Mesenchymal stem cell (in vitro differentiated cells and primary cell): ENCODE results near the gene PIEZO1.

Experiments
- DNase-seq: peaks from one replicate; pipeline ENCODE4 v3.0.0-alpha.2; 2013
- H2AFZ ChIP-seq: one replicate; pipeline ENCODE4 v1.6.1; 2013; ENCODE audit warnings: low read depth, mild to moderate bottlenecking, control low read depth, inconsistent platforms, low read length, moderate library complexity
- H2AK5ac ChIP-seq: 2 replicates; pipeline ENCODE4 v1.6.1; 2013; ENCODE audit warnings: low read length, moderate library complexity, mild to moderate bottlenecking, inconsistent platforms; ENCODE audit not compliant: severe bottlenecking
- H2BK120ac ChIP-seq: one replicate; pipeline ENCODE4 v1.6.1; 2013; ENCODE audit warnings: low read depth, mild to moderate bottlenecking, inconsistent platforms, low read length, moderate library complexity
- H2BK12ac ChIP-seq, 2 experiments: one replicate each; pipeline ENCODE4 v1.6.1; 2013; ENCODE audit warnings: inconsistent platforms in 2 of 2, low read length in 2 of 2, mild to moderate bottlenecking in 2 of 2, moderate library complexity in 2 of 2, control low read depth in 1 of 2
- H2BK15ac ChIP-seq: one replicate; pipeline ENCODE4 v1.6.1; 2013; ENCODE audit warnings: mild to moderate bottlenecking, low read depth, inconsistent platforms; ENCODE audit not compliant: poor library complexity, severe bottlenecking
- H2BK5ac ChIP-seq: 2 replicates; pipeline ENCODE4 v1.6.1; 2013; ENCODE audit warnings: low read depth, mild to moderate bottlenecking, low read length, control low read depth, inconsistent platforms; ENCODE audit not compliant: poor library complexity, severe bottlenecking
- H3K14ac ChIP-seq, 2 experiments: one replicate each; pipeline ENCODE4 v1.6.1; 2013; ENCODE audit warnings: inconsistent platforms in 2 of 2, low read length in 2 of 2, control low read depth in 1 of 2, mild to moderate bottlenecking in 1 of 2, moderate library complexity in 1 of 2
- H3K18ac ChIP-seq, 2 experiments: one replicate each; pipeline ENCODE4 v1.6.1; 2013; ENCODE audit warnings: inconsistent platforms in 2 of 2, low read length in 2 of 2, control low read depth in 1 of 2, low read depth in 1 of 2, mild to moderate bottlenecking in 1 of 2
- H3K23ac ChIP-seq, 2 experiments: one replicate each; pipeline ENCODE4 v1.6.1; 2013; ENCODE audit warnings: inconsistent platforms in 2 of 2, low read length in 2 of 2, mild to moderate bottlenecking in 2 of 2, moderate library complexity in 2 of 2, control low read depth in 1 of 2
- H3K27ac ChIP-seq: 2 replicates; pipeline ENCODE4 v1.5.1; 2013; ENCODE audit warnings: mild to moderate bottlenecking, moderate library complexity, low read length, control low read depth, inconsistent platforms; ENCODE audit not compliant: poor library complexity, severe bottlenecking
- H3K27me3 ChIP-seq, 2 experiments: 2 replicates each; pipeline versions ENCODE4 v1.6.1 to v1.7.0; 2013; ENCODE audit warnings: low read length in 2 of 2, mild to moderate bottlenecking in 2 of 2, moderate library complexity in 2 of 2, control low read depth in 1 of 2, inconsistent platforms in 1 of 2; ENCODE audit not compliant: control insufficient read depth in 1 of 2, insufficient read depth in 1 of 2
- H3K36me3 ChIP-seq, 2 experiments: 2 replicates each; pipeline versions ENCODE4 v1.6.1 to v1.7.0; 2013; ENCODE audit warnings: low read length in 2 of 2, control low read depth in 1 of 2, inconsistent platforms in 1 of 2, low read depth in 1 of 2, mild to moderate bottlenecking in 1 of 2; ENCODE audit not compliant: insufficient read depth in 2 of 2, control insufficient read depth in 1 of 2
- H3K4ac ChIP-seq, 2 experiments: one replicate each; pipeline ENCODE4 v1.6.1; 2013; ENCODE audit warnings: inconsistent platforms in 2 of 2, low read length in 2 of 2, mild to moderate bottlenecking in 2 of 2, moderate library complexity in 2 of 2, control low read depth in 1 of 2, low read depth in 1 of 2
- H3K4me1 ChIP-seq: 2 replicates; pipeline ENCODE4 v1.6.1; 2013; ENCODE audit warnings: low read depth, low read length, control low read depth; ENCODE audit not compliant: control insufficient read depth, insufficient read depth
- H3K4me2 ChIP-seq: 2 replicates; pipeline ENCODE4 v1.6.1; 2013; ENCODE audit warnings: low read length, mild to moderate bottlenecking, inconsistent platforms; ENCODE audit not compliant: poor library complexity, severe bottlenecking
- H3K4me3 ChIP-seq, 2 experiments: 2 replicates each; pipeline versions ENCODE4 v1.5.1 to v1.7.0; 2013; ENCODE audit warnings: low read length in 2 of 2, mild to moderate bottlenecking in 2 of 2, control low read depth in 1 of 2, low read depth in 1 of 2; ENCODE audit not compliant: insufficient read depth in 1 of 2
- H3K79me1 ChIP-seq: replicated peaks from 2 replicates; pipeline ENCODE4 v1.6.1; 2013; ENCODE audit warnings: mild to moderate bottlenecking, control low read depth, low read length, inconsistent platforms; ENCODE audit not compliant: poor library complexity, severe bottlenecking
- H3K9ac ChIP-seq: 2 replicates; pipeline ENCODE4 v1.7.0; 2013; ENCODE audit warnings: mild to moderate bottlenecking, low read length, moderate library complexity
- H3K9me3 ChIP-seq: 2 replicates; pipeline ENCODE4 v1.7.0; 2013; ENCODE audit warnings: mild to moderate bottlenecking, low read length; ENCODE audit not compliant: control insufficient read depth
- H4K8ac ChIP-seq: one replicate; pipeline ENCODE4 v1.6.1; 2013; ENCODE audit warnings: inconsistent platforms, mild to moderate bottlenecking, low read length, moderate library complexity
- H4K91ac ChIP-seq: one replicate; pipeline ENCODE4 v1.6.1; 2013; ENCODE audit warnings: mild to moderate bottlenecking, low read length, inconsistent platforms
- WGBS: methylation state at CpG from one replicate; pipeline ENCODE4 v1.1.7; 2013; ENCODE audit warnings: mixed read lengths; 5-methylcytosine and 5-hydroxymethylcytosine counted together

The PIEZO1 gene

DNA sequence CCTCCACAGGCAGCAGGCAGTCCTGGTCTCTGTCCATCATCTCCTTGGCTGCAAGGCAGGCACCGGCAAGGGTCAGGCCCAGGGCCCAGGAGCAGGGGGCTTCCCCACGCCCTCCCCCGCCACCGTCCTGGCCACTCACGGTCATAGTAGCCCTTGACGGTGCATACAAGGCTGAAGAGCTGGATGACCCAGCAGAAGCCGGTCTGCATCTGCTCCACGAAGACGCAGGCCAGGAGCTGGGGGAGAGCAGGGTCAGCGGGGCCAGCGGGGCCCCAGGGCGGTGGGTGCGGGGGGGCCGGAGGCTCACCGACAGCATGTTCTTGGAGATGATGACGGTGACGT, 58.6 kb downstream of the PIEZO1 start:
- no peak overlapping the region for H2BK15ac ChIP-seq
- H2AFZ ChIP-seq: no peak overlapping the region
- H3K23ac ChIP-seq: no peak overlapping the region
- H4K8ac ChIP-seq: no peak overlapping the region
- H2BK12ac ChIP-seq: no peak overlapping the region
- H2BK5ac ChIP-seq: no peak overlapping the region
- H4K91ac ChIP-seq: no peak overlapping the region
- peaks cover 19% of the 10 kb centered on the region for H3K4me1 ChIP-seq
- no peak for DNase-seq
- H2AK5ac ChIP-seq: no peak overlapping the region
- WGBS: 91% methylated on average over 16 of the region's 17 CpGs
- no peak overlapping the region for H3K4ac ChIP-seq
- no peak overlapping the region for H3K4me2 ChIP-seq
- no peak overlapping the region for H3K18ac ChIP-seq
- no peak overlapping the region for H2BK120ac ChIP-seq
- no peaks in the 10 kb centered on the region for H3K9me3 ChIP-seq
- H3K14ac ChIP-seq: no peak overlapping the region
- H3K4me3 ChIP-seq: no peak overlapping the region
- no peak overlapping the region for H3K9ac ChIP-seq
- peaks cover 72 to 83% of the 10 kb centered on the region in 2 experiments for H3K36me3 ChIP-seq
- H3K27ac ChIP-seq: no peak overlapping the region
- H3K27me3 ChIP-seq: no peaks in the 10 kb centered on the region
- H3K79me1 ChIP-seq: peaks cover 5% of the 10 kb centered on the region

GRCh38 chr16:88725609-88726407, 59.2 kb downstream of the PIEZO1 start:
- H3K14ac ChIP-seq: no peak overlapping the region
- H3K4me1 ChIP-seq: peaks cover 13% of the 10 kb centered on the region
- no peak overlapping the region for H2BK15ac ChIP-seq
- no peaks in the 10 kb centered on the region for H3K27me3 ChIP-seq
- no peak overlapping the region for H2BK120ac ChIP-seq
- H2BK5ac ChIP-seq: no peak overlapping the region
- H3K9me3 ChIP-seq: no peaks in the 10 kb centered on the region
- no peak overlapping the region for H4K8ac ChIP-seq
- no peak for DNase-seq
- H3K4me3 ChIP-seq: no peak overlapping the region
- WGBS: 95% methylated on average over 32 of the region's 32 CpGs
- peaks cover 5% of the 10 kb centered on the region for H3K79me1 ChIP-seq
- no peak overlapping the region for H2BK12ac ChIP-seq
- H3K23ac ChIP-seq: no peak overlapping the region
- peaks cover 72 to 83% of the 10 kb centered on the region in 2 experiments for H3K36me3 ChIP-seq
- H3K9ac ChIP-seq: no peak overlapping the region
- H2AFZ ChIP-seq: no peak overlapping the region
- H4K91ac ChIP-seq: no peak overlapping the region
- no peak overlapping the region for H3K27ac ChIP-seq
- no peak overlapping the region for H3K4me2 ChIP-seq
- H3K18ac ChIP-seq: no peak overlapping the region
- H3K4ac ChIP-seq: no peak overlapping the region
- no peak overlapping the region for H2AK5ac ChIP-seq

DNA sequence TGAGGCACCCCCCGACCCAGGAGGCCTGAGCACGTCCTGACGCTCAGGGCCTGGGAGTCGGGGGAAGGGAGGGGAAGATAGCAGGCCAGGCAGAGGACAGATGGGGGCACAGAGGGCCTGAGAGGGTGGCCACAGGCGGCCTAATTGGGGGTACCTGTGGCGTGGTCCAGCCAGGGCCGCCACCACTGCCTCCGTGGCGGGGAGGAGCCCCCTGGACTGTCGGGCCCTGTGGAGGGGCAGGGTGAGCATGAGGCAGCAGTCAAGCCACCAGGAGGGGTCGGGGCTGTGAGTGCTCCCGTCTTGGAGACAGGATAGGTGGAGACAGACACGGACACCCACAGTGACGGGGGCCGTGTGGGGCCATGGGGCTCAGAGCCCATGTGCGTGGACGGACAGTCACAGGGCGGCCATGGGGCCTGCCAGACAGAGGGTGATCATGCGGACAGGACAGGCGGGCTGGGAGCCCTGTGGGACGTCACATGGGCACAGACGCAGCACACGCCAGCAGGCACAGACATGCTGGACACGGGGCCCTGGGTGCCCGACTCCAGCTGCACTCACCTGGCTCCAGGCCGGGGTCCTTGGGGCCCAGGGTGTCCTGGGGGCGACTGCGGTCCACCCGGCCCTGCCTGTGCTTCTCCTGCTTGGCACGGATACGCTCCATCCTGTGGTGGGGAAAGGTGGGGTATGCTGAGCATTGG, 60.0 kb downstream of the PIEZO1 start:
- Histone ChIP-seq H3K18ac (no peak overlapping the region), H2AFZ (no peak overlapping the region), H3K36me3 (peaks cover 74 to 85% of the 10 kb centered on the region in 2 experiments), H3K9me3 (no peaks in the 10 kb centered on the region), H3K23ac (no peak overlapping the region), H3K4me3 (no peak overlapping the region), H4K91ac (no peak overlapping the region), H3K4ac (no peak overlapping the region), H2AK5ac (no peak overlapping the region), H3K4me1 (peaks cover 12% of the 10 kb centered on the region), H4K8ac (no peak overlapping the region), H3K9ac (no peak overlapping the region), H2BK15ac (peak overlapping the region; percentile 31), H2BK5ac (no peak overlapping the region), H3K27ac (no peak overlapping the region), H2BK12ac (no peak overlapping the region), H2BK120ac (no peak overlapping the region), H3K14ac (no peak overlapping the region), H3K4me2 (no peak overlapping the region), H3K27me3 (no peaks in the 10 kb centered on the region), H3K79me1 (peaks cover 6% of the 10 kb centered on the region)
- no peak for DNase-seq
- 94% methylated on average over 31 of the region's 31 CpGs for WGBS

DNA sequence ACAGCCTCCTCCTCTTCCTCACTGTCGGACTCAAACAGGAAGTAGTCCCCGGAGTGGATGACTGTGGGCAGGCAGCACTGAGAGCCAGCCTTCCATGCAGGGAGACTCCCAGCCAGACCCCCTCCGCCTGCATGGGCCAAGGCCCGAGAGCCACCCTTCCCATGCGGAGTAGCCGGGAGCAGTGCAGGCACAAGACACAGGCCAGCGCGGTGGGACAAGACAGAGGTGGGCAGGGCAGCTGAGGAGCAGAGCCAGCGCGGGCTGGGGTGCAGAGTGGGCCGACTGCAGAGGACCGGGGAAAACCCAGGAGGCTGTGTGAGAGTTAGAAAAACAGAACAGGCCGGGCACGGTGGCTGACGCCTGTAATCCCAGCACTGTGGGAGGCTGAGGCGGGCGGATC, 61.1 kb downstream of the PIEZO1 start:
- H4K8ac ChIP-seq: no peak overlapping the region
- H4K91ac ChIP-seq: no peak overlapping the region
- H3K4me2 ChIP-seq: no peak overlapping the region
- no peak overlapping the region for H2AFZ ChIP-seq
- no peaks in the 10 kb centered on the region for H3K9me3 ChIP-seq
- peaks cover 6% of the 10 kb centered on the region for H3K79me1 ChIP-seq
- H3K4ac ChIP-seq: no peak overlapping the region
- no peak overlapping the region for H2AK5ac ChIP-seq
- H3K9ac ChIP-seq: no peak overlapping the region
- no peak overlapping the region for H3K27ac ChIP-seq
- H3K14ac ChIP-seq: no peak overlapping the region
- no peaks in the 10 kb centered on the region for H3K27me3 ChIP-seq
- H2BK120ac ChIP-seq: no peak overlapping the region
- H3K18ac ChIP-seq: no peak overlapping the region
- WGBS: 98% methylated on average over 14 of the region's 17 CpGs
- DNase-seq: no peak
- H2BK15ac ChIP-seq: no peak overlapping the region
- H3K36me3 ChIP-seq: peaks cover 85 to 92% of the 10 kb centered on the region in 2 experiments
- H3K4me3 ChIP-seq: no peak overlapping the region
- H2BK12ac ChIP-seq: no peak overlapping the region
- H3K4me1 ChIP-seq: peaks cover 12% of the 10 kb centered on the region
- no peak overlapping the region for H2BK5ac ChIP-seq
- no peak overlapping the region for H3K23ac ChIP-seq
